Prostate gland (tissue), 2 donors: Measurements from ENCODE around the gene LIMK1. TPM values are rescaled to one million over a fixed set of nuclear protein-coding genes. Genes with fewer than 3 reads are reported as not detected.

Experiments used
- DNase-seq: peaks from one replicate; pipeline ENCODE4 v3.0.0-alpha.2; 2019; ENCODE audit warnings: low spot score
- H3K27ac ChIP-seq, 2 donors: fragments of 200-600 bp; sonication (generic); 2 replicates each; pipeline ENCODE4 v1.5.1; 2017 to 2019
- H3K27me3 ChIP-seq: fragments of 200-600 bp; sonication (generic); replicated peaks from 2 replicates; pipeline ENCODE4 v1.5.1; 2019; ENCODE audit not compliant: insufficient read depth
- H3K36me3 ChIP-seq, 2 donors: fragments of 200-600 bp; sonication (generic); 1 replicate in 1 of 2; 2 replicates in 1 of 2; pipeline versions ENCODE4 v1.5.1 to v1.8.1; 2017 to 2019
- H3K4me1 ChIP-seq: fragments of 200-600 bp; sonication (generic); replicated peaks from 2 replicates; pipeline ENCODE4 v1.5.1; 2019
- H3K4me3 ChIP-seq, 2 donors: fragments of 200-600 bp; sonication (generic); 2 replicates each; pipeline ENCODE4 v1.5.1; 2017 to 2019
- H3K9me3 ChIP-seq: fragments of 200-600 bp; sonication (generic); 2 replicates; pipeline ENCODE4 v1.5.1; 2017
- POLR2A ChIP-seq: fragments of 450-650 bp; IDR thresholded peaks from one replicate; pipeline ENCODE4 v1.6.1; 2016; ENCODE audit warnings: antibody characterized with exemption, mild to moderate bottlenecking
- POLR2AphosphoS5 ChIP-seq: sonication (generic); formaldehyde crosslinking; IDR thresholded peaks from one replicate; pipeline ENCODE4 v1.6.1; 2017; ENCODE audit warnings: antibody characterized with exemption
- WGBS: methylation state at CpG from one replicate; pipeline ENCODE4 v1.1.5; 2018; 5-methylcytosine and 5-hydroxymethylcytosine counted together
- intact Hi-C: fragments of 100-400 bp; cut with DNase I; formaldehyde crosslinking; loops from one replicate; pipeline ENCODE4 v1.14.2; 2022
- total RNA-seq, 2 donors: library from RNA; depleted of rRNA; stranded (reverse); fragments of >200 nt; gene quantifications; one replicate each; pipeline ENCODE4 v1.1.0, GENCODE V29; 2016
- TF ChIP-seq, protein P1 (sequence below), 4 experiments: fragments of 200-600 bp in 2 of 4; fragments of 450-650 bp in 2 of 4; sonication (generic) in 2 of 4; IDR thresholded peaks; 1 replicate in 3 of 4; 2 replicates in 1 of 4; pipeline ENCODE4 v1.5.1; 2016 to 2019; ENCODE audit warnings: antibody characterized with exemption in 4 of 4, mild to moderate bottlenecking in 2 of 4, moderate library complexity in 2 of 4

LIMK1 gene
- total RNA-seq, 2 donors from 2014 or later: 12.8 to 41.2 TPM

DNA sequence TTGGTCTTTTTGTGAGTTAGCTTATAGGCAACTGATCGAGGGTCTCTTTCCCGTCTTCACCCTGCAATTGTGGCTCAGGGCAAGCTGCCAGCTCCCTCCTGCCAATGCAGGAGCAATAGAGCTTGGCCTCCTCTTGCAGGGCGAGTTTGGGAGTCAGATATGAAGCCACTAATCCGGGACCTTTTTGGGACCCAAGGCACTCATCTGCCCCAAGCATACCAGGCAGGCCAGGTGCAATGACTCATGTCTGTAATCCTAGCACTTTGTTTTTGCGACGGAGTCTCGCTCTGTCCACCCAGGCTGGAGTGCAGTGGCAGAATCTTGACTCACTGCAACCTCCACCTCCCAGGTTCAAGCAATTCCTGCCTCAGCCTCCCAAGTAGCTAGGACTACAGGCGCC is 21.1 kb downstream of the LIMK1 start:
- Histone ChIP-seq H3K4me1 (no peaks in the 10 kb centered on the region), H3K9me3 (no peaks in the 10 kb centered on the region), H3K36me3 (no peaks in the 10 kb centered on the region), H3K27ac (no peak overlapping the region), H3K4me3 (no peak overlapping the region), H3K27me3 (no peaks in the 10 kb centered on the region)
- WGBS: 80% methylated on average over 8 of the region's 8 CpGs
- intact Hi-C loops: no loop called here
- DNase-seq: no peak
- TF ChIP-seq, protein P1, sequence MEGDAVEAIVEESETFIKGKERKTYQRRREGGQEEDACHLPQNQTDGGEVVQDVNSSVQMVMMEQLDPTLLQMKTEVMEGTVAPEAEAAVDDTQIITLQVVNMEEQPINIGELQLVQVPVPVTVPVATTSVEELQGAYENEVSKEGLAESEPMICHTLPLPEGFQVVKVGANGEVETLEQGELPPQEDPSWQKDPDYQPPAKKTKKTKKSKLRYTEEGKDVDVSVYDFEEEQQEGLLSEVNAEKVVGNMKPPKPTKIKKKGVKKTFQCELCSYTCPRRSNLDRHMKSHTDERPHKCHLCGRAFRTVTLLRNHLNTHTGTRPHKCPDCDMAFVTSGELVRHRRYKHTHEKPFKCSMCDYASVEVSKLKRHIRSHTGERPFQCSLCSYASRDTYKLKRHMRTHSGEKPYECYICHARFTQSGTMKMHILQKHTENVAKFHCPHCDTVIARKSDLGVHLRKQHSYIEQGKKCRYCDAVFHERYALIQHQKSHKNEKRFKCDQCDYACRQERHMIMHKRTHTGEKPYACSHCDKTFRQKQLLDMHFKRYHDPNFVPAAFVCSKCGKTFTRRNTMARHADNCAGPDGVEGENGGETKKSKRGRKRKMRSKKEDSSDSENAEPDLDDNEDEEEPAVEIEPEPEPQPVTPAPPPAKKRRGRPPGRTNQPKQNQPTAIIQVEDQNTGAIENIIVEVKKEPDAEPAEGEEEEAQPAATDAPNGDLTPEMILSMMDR (IDR thresholded peaks at IDR 0.05): no peak
- TF ChIP-seq POLR2A (no peak), POLR2AphosphoS5 (no peak)

DNA sequence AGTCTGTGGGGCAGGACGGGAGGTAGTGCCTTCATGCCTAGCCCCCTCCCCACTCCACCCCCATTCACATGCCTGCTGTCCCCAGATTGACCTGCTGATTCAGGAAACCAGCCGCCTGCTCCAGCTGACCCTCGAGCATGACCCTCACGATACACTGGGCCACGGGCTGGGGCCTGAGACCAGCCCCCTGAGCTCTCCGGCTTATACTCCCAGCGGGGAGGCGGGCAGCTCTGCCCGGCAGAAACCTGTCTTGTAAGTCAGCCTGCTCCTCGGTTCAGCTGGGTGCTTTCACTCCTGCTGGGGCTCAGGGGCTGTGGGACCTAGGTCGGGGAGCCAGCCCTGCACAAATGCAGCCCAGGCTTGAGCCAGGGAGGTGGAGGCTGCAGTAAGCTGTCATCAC is 22.4 kb downstream of the LIMK1 start:
- Histone ChIP-seq H3K9me3 (no peaks in the 10 kb centered on the region), H3K27me3 (no peaks in the 10 kb centered on the region), H3K36me3 (peaks cover 0 to 6% of the 10 kb centered on the region in 2 donors), H3K27ac (no peak overlapping the region), H3K4me3 (no peak overlapping the region), H3K4me1 (no peaks in the 10 kb centered on the region)
- DNase-seq: no peak
- intact Hi-C loops: no loop called here
- TF ChIP-seq POLR2AphosphoS5: no peak
- no peak for TF ChIP-seq POLR2A
- TF ChIP-seq, protein P1 (IDR thresholded peaks at IDR 0.05): no peak
- WGBS: 87% methylated on average over 11 of the region's 11 CpGs

DNA sequence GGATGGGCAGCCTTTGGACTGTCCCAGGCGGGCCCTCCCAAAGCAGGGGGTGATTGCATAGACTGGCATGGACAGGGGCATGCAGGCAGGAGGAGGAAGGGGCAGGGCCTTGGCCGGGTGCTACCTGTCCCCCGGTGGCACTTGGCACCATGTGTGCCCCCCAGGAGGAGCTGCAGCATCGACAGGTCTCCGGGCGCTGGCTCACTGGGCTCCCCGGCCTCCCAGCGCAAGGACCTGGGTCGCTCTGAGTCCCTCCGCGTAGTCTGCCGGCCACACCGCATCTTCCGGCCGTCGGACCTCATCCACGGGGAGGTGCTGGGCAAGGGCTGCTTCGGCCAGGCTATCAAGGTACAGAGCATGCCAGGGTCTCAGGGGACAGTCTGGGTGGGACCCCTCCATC is 23.2 kb downstream of the LIMK1 start:
- Histone ChIP-seq H3K4me3 (no peak overlapping the region), H3K36me3 (peaks cover 0 to 6% of the 10 kb centered on the region in 2 donors), H3K27me3 (no peaks in the 10 kb centered on the region), H3K9me3 (no peaks in the 10 kb centered on the region), H3K4me1 (no peaks in the 10 kb centered on the region), H3K27ac (no peak overlapping the region)
- intact Hi-C loops: no loop called here
- no peak for DNase-seq
- WGBS: 94% methylated on average over 18 of the region's 18 CpGs
- no peak for TF ChIP-seq POLR2A
- TF ChIP-seq POLR2AphosphoS5: no peak
- TF ChIP-seq, protein P1 (IDR thresholded peaks at IDR 0.05): no peak

DNA sequence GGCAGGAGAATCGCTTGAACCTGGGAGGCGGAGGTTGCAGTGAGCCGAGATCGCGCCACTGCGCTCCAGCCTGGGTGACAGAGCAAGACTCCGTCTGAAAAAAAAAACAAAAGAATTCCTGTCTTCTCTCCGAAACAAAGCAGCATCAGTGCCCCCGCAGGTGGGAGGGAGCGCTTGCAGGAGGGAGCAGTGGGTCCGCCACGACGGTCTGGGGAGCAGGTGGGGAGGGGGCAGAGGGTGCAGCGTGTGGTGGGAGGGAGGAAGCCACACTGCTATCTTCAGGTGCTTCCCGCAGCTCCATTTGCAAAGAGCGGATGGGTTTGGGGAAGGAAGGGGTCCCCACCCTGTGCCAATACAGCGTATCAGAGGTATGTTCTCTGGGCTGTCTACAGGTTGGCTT is 31.7 kb downstream of the LIMK1 start:
- H3K36me3 ChIP-seq: peaks cover 0 to 1% of the 10 kb centered on the region in 2 donors
- 70% methylated on average over 17 of the region's 17 CpGs for WGBS

DNA sequence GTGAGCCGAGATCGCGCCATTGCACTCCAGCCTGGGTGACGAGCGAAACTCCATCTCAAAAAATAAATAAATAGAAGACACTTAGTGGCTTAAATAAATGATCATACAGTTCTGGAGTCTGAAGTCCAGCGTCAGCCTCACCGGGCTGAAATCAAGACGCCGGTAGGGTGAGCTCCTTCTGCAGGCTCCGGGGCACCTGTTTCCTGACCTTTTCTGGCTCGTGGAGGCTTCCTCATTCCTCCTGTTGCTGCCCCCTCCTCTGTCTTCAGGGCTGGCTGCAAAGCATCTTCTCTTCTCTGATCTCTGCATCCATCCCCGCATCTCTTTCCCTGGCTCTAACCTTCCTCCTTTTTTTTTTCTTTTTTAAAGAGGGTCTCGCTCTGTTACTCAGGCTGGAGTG is 32.8 kb downstream of the LIMK1 start:
- TF ChIP-seq, protein P1 (IDR thresholded peaks at IDR 0.05): no peak
- TF ChIP-seq POLR2A (no peak), POLR2AphosphoS5 (no peak)
- Histone ChIP-seq H3K4me1 (no peaks in the 10 kb centered on the region), H3K36me3 (no peaks in the 10 kb centered on the region), H3K4me3 (no peak overlapping the region), H3K27me3 (no peaks in the 10 kb centered on the region), H3K27ac (no peak overlapping the region), H3K9me3 (no peaks in the 10 kb centered on the region)
- 79% methylated on average over 8 of the region's 13 CpGs for WGBS
- intact Hi-C loops: no loop called here
- no peak for DNase-seq

More for the DNA sequence above, 31.7 kb downstream of the LIMK1 start:
- H3K9me3 ChIP-seq: no peaks in the 10 kb centered on the region
- no peak for DNase-seq
- no peaks in the 10 kb centered on the region for H3K4me1 ChIP-seq
- H3K27ac ChIP-seq: no peak overlapping the region
- H3K27me3 ChIP-seq: no peaks in the 10 kb centered on the region
- intact Hi-C loops: no loop called here
- H3K4me3 ChIP-seq: no peak overlapping the region
- TF ChIP-seq POLR2A: no peak
- TF ChIP-seq POLR2AphosphoS5: no peak
- TF ChIP-seq, protein P1 (IDR thresholded peaks at IDR 0.05): no peak
